Dermis microvascular lymphatic vessel endothelial cell (primary cell): ENCODE results near the gene UROC1. TPM values are rescaled to one million over a fixed set of nuclear protein-coding genes. Genes with fewer than 3 reads are reported as not detected.

Source experiments
- DNase-seq, 2 donors: peaks; one replicate each; pipeline versions ENCODE4 v3.0.0 to v3.0.0-alpha.2; 2010; ENCODE audit warnings: low read depth in 2 of 2
- total RNA-seq: library from RNA; depleted of rRNA; stranded (reverse); fragments of >200 nt; gene quantifications from 2 replicates; pipeline ENCODE4 v1.2.1, GENCODE V29; 2014

Gene UROC1
- total RNA-seq, 1 donor from 2014 or later, result not detected

DNA sequence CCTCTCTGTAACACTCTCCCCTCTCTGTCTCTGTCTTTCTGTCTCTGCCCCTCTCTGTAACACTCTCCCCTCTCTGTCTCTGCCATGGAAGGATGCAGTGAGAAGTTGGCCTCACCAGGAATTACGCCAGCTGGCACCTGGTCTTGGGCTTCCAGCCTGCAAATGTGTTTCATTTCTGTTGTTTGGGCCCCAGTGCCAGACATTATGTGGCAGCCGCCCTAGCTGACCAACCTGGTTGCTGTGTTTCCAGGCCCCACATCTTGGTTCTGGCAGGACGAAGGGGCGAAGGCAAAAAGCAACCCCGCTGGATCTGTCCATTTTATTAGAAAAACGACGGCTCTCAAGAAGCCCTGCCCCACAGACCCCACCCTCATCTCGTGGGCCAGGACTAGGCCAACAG, 36.7 kb downstream of the UROC1 start:
- no peak for DNase-seq

DNA sequence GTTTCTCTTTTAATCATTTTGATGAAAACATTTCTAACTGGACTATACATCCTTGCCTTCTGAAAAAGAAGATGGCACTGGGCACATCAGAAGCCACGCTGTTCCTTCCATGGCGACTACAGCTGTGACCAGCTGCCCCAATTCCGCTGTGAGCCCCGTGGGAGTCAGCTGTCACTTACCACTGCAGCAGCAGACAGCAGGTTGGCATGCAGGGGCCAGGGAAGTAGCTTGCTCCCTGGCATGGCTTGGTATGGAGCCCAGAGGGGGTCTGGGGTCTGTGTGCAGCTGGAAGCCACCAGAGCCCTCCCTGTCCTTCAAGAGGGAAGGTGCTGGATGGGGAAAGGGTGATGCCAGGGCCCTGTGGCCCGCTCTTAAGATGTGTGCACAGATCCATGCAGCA, 37.4 kb downstream of the UROC1 start:
- DNase-seq, result no peak

DNA sequence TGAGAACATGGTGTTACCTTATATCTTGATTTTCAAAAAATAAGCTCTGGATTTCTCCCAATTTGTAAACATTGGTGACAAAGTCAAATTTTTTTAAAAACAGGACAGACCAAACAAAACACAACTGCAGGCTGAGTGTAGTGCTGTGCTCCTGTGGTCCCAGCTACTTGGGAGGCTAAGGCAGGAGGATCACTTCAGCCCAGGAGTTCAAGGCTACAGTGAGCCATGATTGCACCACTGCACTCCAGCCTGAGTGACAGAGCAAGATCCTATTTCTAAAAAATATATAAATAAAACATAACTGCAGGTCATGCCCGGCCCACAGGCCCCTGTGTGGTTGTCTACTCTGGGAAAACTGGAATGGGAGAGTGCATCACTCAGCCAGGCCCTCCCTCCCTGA, 37.9 kb downstream of the UROC1 start:
- no peak for DNase-seq

DNA sequence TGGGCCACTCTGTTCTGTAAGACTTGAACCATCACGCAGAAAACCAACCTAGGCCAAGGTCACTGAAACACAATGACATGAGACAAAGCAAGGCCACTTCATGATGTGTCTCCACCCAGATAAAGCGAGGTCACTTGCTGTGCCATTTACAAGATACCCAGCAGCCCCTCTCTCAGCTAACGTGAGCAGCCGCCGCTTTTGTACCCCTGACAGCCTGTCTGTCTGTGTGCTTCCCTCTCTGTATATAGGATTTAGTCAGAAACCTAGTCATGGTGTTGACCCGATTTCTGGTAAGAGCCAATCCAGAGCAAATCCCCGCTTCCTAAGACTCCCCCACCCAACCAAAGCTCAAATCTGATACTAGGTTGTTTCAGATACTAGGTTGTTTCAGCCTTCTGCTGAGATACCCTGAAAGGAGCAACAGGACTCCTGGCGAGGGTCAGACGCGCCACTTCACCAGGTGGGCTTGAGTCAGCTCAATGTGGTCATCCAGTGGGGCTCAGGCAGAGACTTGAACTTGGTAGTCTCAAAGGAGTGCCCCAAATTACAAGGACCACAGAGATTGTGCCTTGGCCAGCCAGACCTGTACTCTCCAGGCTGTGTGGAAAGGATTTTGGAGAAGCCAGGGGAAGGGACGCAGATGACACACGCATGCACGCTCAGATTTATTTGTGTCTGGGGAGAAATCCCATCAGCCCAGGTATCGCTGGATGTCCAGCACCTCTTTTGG, 38.8 kb downstream of the UROC1 start:
- no peak for DNase-seq

DNA sequence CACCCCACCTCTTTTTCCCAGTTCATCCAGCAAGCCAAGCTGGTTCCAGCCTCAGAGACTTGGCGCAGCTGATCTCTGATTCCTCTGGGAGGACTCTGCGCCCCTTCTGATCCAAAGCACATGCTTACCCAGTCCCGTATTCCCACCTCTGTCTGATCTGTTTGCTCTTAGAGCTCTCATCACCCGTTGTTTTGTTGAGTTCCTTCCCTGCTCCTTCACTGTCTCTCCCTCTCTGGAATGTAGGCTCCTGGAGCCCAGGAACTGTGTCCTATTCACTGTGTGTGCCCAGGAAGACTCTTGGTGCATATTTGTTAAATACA, 40.6 kb downstream of the UROC1 start:
- DNase-seq, result no peak

DNA sequence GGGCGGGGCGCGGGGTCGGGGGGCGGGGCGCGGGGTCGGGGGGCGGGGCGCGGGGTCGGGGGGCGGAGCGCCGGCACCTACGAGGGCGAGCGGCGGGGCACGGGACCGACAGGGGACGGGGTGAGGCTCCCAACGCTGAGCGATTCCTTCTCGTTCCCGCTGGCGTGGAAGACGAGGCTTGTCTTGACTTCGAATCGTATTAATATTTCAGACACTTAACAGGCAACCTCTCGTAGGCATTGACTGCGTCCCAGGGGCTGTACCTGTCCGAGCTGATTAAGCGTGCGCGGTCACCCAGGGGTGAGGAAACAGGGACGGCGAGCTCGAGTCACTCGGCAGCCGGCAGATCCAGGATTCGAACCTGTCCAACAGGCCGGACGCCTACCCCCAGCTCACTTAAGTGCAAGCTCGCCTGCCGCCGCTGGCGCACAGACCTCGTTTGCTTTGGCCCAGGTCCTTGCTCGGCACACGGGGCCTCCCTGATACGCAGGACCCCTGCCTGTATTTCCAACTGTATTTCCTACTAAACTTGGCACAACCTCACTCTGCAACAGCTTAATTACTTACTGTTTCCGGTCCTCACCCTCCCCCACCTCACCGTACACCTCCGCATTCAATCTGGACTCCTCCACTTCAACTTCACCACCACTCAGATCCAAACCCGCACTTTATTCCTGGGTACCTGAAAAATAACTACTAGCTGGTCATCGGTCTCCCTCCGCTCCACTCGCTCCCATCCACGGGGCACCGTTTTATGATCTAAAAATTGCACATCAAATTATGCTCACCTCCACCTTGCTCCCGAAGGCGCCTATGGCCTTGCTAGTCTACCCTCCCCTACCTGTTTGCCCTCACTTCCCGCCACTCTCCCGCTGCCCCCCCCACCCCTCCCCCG, 41.2 kb downstream of the UROC1 start:
- DNase-seq, result peak; percentile 45 to 56

DNA sequence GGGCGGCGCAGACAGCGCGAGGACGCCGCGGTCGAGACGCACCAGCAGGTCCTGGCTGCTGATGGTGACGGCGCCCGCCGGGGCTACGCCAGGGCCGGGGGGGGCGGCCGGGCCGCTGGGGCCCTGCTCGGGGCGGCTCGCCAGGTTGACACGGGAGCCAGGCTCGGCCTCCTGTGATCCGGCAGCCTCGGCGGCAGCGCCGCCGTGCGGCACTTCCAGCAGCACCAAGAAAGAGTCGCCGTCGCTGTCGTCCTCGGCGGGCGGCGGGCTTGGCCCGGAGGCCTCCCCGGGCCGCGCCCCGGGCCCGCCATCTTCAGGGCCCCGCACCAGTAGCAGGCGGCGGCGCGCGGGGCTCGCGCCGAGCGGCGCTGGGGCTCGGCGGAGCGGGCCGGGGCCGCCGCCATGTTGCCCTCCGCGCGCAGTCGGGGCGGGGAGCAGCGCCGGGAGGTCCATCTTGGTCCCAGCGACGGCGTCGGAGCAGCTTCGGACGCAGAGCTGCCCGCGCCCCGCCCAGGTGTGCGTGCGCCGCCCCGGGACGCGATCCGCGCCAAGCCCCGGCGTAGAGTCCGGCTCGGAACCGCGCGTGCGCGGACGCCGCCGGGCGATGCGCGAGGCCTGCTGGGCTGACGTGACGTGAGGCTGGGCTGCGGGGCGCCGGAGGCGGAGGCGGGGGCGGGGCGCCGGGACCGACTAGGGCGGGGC, 42.0 kb downstream of the UROC1 start, which contains the start of gene ZXDC:
ZXDC (minus strand) TSS at position 479 of the 702 bp plus-strand sequence; CDS start at position 453, 26 bp downstream.
- DNase-seq, result peak; percentile 83 to 95

DNA sequence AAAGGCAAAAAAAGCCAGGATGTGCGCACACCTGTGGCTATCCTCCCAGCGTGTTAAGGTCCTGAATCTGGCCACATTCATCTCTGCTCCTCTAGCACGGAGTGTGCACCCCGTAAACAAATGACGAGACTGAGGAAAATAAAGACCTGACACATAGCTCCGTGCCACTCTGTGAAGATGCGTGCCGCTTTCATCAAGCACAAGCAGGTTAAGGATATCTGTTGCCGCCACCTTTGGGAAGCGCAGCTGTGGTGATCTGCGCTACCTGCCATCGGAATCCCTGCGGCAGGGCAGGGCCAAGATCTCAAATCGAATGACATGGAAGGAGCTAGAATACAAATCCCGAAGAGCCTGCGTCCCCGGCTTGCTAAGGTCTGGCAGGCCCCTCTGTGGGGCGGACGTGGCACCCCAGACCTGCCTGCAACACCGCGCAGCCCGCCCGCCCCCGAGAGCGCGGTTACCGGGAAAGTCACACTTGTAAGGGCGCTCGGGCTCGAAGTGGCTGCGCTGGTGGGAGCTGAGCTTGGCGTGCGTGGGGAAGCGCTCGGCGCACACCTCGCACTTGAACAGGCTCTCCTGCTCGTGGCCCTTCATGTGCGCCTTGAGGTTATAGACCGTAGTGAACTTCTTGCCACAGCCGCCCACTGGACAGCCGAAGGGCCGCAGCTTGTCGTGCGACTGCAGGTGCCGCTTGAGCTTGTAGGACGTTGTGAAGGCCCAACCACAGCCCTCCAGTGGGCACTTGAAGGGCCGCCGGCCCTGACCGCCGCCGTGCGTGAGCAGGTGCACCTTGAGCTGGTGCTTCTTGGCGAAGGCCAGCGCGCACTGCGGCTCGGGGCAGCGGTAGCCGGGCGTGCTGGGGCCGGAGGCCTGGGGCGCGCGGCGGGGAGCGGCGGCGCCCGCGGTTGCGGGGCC, 42.8 kb downstream of the UROC1 start:
- DNase-seq, result peak in 1 of 2 donors; percentile 61

DNA sequence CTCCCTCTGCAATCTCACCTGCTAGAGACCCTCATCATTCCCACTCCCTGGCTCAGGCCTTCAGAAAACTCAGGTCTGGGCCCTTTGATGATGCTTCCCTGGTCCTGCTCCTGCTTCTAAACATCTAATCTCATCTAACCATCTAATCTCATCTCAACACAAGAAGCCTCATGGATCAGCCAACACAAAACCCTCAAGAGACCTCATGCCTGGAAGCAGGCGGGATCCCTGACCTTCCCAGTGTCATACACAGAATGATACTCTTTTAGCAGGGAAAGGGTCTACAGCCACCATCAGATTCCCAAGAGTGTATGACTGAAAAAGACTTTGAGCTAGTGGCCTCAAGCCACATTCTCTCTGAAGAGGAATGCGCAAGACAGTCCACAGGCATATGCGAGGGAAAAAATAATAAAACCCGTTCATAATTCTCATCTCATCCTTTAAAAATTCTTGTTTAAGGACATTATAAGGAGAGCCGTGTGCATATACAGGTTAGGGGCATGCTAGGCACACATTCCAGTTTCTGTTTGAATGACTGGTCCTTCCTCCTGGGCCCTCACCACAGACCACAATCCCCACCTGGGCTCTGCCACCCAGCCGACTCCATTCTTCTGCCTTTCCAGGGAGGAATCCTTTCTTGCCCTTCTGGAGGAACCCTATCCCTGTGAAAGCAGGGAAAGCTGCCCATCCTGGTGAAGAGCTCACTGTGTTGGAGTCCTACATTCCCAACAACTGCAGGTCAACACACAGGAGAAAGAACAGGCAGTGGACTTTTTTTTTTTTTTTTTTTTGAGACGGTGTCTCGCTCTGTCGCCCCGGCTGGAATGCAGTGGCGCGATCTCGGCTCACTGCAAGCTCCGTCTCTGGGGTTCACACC, 44.0 kb downstream of the UROC1 start:
- no peak for DNase-seq

DNA sequence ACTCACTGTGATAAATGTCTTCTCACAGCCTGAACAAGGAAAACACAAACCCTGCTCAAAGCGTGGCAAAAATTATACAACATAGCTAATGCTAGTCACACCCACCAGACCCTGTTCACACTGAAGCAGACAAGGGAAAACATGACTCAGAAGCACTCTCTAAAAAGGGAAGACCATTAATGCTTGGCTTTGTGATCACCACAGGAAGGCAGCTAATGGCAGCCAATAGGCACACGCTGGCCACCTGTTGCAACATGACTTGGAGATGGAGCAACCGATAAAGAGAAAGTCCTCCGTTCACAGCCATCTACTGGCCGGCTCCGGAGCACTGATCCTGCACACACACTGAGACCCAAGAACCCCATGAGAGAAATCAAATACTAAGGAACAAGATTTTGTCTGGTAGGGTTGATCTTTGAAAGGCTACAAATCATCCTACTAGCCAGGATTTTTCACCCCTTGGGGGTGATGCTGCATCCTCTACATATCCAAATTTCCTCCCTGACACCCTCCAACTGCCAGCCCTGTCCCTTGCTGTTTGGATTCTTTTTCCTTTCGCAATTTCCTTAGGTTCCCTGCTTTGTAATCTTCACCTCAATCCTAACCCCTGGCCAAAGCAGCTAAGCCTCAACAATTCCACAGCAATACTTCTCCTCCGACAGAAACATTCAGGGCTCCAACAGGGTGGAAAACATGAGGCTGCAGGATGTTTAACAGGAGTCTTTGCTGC, 45.1 kb downstream of the UROC1 start:
- DNase-seq, result peak; percentile 91 to 93

DNA sequence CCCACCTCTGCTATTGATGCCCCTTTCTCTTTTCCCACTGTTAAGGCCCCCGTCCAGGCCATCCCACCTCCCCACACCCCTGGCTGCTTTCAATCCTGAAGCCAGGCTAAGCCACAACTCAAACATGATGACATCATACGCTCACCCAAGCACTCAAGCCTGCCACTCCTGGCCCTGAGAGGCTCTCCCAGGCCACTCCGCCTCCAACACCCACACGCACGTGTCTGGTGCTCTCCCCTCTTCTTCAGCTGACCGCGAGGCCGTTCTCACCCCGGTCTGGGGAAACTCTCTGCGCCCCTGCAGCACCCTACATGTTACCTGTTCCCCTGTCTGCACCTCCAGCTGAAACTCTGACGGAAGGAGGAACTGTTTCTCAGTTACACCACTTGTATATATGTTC, 48.1 kb downstream of the UROC1 start:
- DNase-seq, result no peak

DNA sequence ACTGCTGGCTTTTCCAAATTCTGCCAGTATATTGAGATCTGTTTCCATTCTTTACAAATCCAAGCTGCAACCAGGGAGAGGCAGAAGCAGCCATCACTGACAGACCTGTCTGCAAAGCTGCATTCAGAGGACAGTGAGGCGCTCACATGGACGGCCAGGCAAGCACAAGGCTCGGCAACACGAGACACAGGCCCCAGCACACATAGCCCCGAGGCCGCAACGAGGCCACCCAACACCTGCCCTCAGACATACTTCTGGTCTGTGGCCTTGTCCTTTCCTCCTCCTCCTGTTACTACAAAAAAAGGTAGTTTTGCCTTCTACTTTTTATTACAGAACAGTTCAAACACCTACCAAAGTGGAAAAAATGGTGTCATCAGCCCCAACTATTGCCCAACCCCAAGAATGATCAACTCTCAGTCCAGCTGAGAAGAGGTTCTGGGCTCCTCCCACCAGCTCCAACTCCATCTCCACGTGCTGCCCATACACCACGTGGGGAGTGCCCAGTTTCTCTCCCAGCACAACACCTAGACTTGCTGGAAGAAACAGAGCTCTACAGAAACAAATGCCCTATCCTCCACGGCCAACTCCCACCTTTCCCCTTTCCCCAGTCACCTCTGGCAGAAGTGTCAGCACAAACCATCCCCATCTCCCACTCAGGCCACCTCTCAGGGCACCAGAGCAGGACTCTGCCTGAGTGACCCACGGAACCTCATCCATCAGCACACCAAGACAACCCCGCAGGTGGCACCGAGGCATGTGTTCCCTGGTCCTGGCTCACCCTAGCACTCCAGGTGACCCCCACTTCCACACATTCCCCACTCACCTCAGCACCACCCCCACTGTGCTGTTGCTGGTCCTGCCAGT, 49.3 kb downstream of the UROC1 start:
- DNase-seq, result no peak

DNA sequence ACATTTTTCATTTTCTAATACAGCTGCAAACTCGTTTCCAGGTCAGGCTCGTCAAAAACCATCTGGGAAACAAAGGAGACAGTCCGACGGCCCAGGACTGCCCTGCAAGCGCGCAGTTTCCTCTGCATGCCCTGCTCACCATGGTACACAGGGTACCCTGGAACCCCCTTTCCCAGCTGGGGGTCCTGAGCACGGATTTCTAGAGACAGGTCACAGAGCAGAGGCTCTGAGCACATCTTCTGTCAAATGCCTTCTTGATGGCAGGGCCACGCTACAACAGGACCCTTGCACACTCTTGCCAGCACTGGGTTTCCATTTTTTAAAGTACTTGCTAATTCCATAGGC, 50.0 kb downstream of the UROC1 start:
- no peak for DNase-seq

DNA sequence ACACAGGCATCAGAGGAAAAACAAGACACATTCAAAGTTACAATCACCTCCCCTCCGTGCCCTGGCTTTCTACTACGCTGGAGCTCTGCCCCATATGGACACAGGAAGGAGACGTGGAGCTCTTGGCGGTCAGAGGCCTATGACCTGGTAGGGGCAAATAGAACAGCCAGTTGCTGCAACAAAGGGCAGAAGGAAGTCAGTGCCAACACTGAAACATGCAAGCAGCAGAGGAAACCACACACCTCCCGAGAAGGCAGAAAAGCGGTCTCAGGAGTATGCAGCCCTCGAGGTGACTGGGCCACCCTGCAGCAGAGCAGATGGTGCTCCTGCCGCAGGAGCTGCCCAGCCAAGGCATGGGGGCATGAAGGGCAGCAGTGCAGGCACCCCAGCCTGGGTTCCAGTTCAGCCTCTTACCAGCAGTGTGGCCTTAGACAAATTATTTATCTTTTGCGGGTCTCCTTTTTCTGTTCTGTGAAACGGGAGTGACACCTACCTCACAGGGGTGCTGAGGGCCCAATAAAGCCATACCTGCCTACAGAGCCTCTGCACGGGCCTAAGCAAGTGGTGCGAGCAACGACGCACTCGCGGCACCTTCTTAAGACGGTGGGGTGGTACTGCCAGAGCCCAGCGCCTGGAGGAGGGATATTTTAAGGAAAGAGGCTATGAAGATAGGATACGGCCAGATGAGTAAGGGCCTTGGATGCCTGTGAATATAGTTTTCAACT, 50.5 kb downstream of the UROC1 start:
- DNase-seq, result no peak

DNA sequence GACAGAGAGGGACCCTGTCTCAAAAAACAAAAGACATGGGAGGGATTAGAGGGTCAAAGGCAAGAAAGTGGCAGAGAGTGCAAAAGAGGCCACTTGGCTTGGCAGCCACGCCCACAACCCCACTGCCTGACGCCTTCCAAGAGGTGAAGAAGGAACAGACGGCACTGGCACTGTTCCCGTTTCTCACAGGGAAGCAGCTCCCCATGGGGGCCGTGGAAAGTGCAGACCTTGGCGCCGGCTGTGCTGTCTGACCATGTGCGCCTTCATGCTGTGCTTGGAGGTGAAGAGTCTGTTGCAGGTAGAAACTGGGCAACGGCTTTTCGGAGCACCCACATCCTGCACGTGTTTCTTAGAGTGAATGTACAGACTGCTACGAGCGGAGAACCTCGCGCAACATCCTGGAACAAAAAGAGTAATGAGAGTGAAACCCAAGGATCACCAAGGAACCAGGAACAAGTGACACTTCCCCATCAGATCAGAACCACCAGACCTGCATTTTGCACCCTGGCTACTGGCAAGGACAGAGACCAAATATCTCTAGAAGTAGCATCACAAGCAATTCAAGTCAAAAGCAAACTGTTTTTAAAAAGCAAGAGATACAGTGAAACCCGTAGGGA, 51.5 kb downstream of the UROC1 start:
- DNase-seq, result no peak

DNA sequence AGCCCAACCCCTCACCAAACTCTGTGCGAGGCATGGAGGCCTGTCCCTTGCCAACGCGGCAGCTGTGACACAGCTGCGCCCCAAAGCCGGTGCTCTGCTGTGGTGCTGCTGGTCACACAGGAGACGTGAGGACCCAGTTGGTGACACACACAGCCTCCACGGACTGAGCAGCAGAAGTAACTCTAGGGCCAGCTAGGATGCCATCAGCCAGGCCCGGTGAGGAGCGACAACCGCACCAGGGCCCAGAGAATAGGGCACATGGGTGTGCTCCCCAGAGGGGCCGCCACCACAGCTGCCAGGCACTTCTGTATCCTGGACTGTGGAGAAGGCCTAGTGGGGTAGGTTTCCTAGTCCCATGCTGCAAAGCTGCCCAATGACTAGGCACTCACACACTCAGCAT, 52.6 kb downstream of the UROC1 start:
- DNase-seq, result no peak

DNA sequence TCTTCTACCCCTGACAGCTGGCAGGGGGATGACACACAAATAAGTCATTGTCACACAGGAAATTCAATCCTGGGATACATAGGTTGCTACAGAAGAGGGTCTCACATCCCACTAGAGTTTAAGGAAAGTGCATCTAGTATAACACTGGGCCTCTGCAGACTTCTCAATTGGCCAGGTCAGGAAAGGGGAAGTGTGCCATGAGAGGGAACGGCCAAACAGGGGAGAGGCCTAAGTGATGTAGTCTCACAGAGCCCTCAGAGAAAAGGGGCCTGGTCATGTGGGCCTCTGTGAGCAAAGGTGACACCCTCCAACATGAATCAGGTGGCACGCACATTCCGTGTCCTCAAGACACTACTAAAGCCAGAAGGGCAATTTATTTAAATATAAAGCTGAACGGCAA, 53.1 kb downstream of the UROC1 start:
- DNase-seq, result no peak

DNA sequence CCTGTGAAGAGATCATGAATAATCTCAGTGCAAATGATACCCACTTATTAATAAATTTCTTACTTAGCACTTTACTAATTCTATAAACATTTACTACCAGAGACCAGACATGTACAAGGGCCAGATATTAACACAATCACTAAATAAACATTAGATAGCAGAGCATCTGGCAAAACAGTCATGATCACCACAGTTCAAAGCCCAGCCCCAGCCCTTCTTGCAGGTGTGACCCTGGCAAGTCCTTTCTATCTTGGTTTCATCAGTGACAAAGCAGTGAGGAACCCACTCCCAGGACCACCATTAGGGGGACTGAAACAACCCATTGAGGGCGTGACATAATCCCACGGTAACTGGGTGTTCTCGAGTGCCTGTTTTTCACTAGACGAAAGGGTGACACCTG, 53.5 kb downstream of the UROC1 start:
- no peak for DNase-seq
